Liver (tissue), 9 donors: ENCODE measurements around the gene SLC12A7. TPM values are rescaled to one million over a fixed set of nuclear protein-coding genes. Genes with fewer than 3 reads are reported as not detected.

Experiments
- DNase-seq: peaks from one replicate; pipeline ENCODE4 v3.0.0-alpha.2; 2017; ENCODE audit warnings: low spot score
- H3K27ac ChIP-seq, 2 donors: one replicate each; pipeline ENCODE4 v1.7.0; 2013; ENCODE audit warnings: inconsistent platforms in 2 of 2, low read length in 2 of 2, control low read depth in 1 of 2, low read depth in 1 of 2, mild to moderate bottlenecking in 1 of 2
- H3K27me3 ChIP-seq, 4 donors: one replicate each; pipeline versions ENCODE4 v1.6.1 to v1.7.0; 2013; ENCODE audit warnings: low read length in 3 of 4, inconsistent platforms in 1 of 4, mild to moderate bottlenecking in 1 of 4, moderate library complexity in 1 of 4; ENCODE audit not compliant: control insufficient read depth in 4 of 4, insufficient read depth in 4 of 4
- H3K36me3 ChIP-seq, 4 donors: one replicate each; pipeline versions ENCODE4 v1.6.1 to v1.7.0; 2013; ENCODE audit warnings: low read length in 3 of 4, mild to moderate bottlenecking in 3 of 4, low read depth in 1 of 4, moderate library complexity in 1 of 4; ENCODE audit not compliant: control insufficient read depth in 4 of 4, insufficient read depth in 3 of 4
- H3K4me1 ChIP-seq, 4 donors: one replicate each; pipeline versions ENCODE4 v1.6.1 to v1.7.0; 2013; ENCODE audit warnings: low read length in 3 of 4, mild to moderate bottlenecking in 3 of 4, moderate library complexity in 1 of 4; ENCODE audit not compliant: control insufficient read depth in 4 of 4, insufficient read depth in 4 of 4
- H3K4me3 ChIP-seq, 3 donors: one replicate each; pipeline versions ENCODE4 v1.6.1 to v1.7.0; 2013; ENCODE audit warnings: low read length in 3 of 3, control low read depth in 1 of 3, low read depth in 1 of 3, mild to moderate bottlenecking in 1 of 3
- H3K9ac ChIP-seq, 2 donors: one replicate each; pipeline ENCODE4 v1.7.0; 2013; ENCODE audit warnings: low read length in 2 of 2, mild to moderate bottlenecking in 2 of 2, moderate library complexity in 2 of 2, control low read depth in 1 of 2, low read depth in 1 of 2
- H3K9me3 ChIP-seq, 4 donors: one replicate each; pipeline versions ENCODE4 v1.6.1 to v1.7.0; 2013; ENCODE audit warnings: low read length in 3 of 4; ENCODE audit not compliant: control insufficient read depth in 4 of 4
- FOXA2 ChIP-seq: IDR thresholded peaks from 2 replicates; pipeline ENCODE4 v1.6.1; 2016; ENCODE audit warnings: antibody characterized with exemption
- GABPA ChIP-seq, 2 donors: IDR thresholded peaks in 1 of 2; conservative IDR thresholded peaks in 1 of 2; 2 replicates each; pipeline ENCODE4 v1.6.1; 2016; ENCODE audit warnings: antibody characterized with exemption in 2 of 2, mild to moderate bottlenecking in 1 of 2, moderate library complexity in 1 of 2
- HNF4A ChIP-seq, 2 donors: conservative IDR thresholded peaks; 2 replicates each; pipeline ENCODE4 v1.6.1; 2016; ENCODE audit warnings: antibody characterized with exemption in 2 of 2, mild to moderate bottlenecking in 2 of 2
- JUND ChIP-seq, 2 donors: IDR thresholded peaks; 2 replicates each; pipeline ENCODE4 v1.6.1; 2016; ENCODE audit warnings: antibody characterized with exemption in 2 of 2
- RAD21 ChIP-seq, 2 donors: IDR thresholded peaks; 2 replicates each; pipeline ENCODE4 v1.6.1; 2016; ENCODE audit warnings: antibody characterized with exemption in 2 of 2, mild to moderate bottlenecking in 2 of 2
- RXRA ChIP-seq, 2 donors: IDR thresholded peaks; 2 replicates each; pipeline ENCODE4 v1.6.1; 2017 to 2018; ENCODE audit warnings: antibody characterized with exemption in 2 of 2, mild to moderate bottlenecking in 1 of 2
- SP1 ChIP-seq: IDR thresholded peaks from 2 replicates; pipeline ENCODE4 v1.6.1; 2018; ENCODE audit warnings: antibody characterized with exemption, mild to moderate bottlenecking
- YY1 ChIP-seq: IDR thresholded peaks from 2 replicates; pipeline ENCODE4 v1.6.1; 2016; ENCODE audit warnings: antibody characterized with exemption, mild to moderate bottlenecking
- WGBS: extraction: QIAGEN DNeasy Blood & Tissue Kit; methylation state at CpG from one replicate; pipeline ENCODE4 v1.1.7; 2013; 5-methylcytosine and 5-hydroxymethylcytosine counted together
- polyA plus RNA-seq, 2 donors: library from polyadenylated mRNA; stranded (reverse) in 1 of 2; unstranded in 1 of 2; fragments of 200-250 nt in 1 of 2; fragments of >200 nt in 1 of 2; fragmentation: Nextera tagmentation in 1 of 2; extraction: Ambion mirVana in 1 of 2; gene quantifications; one replicate each; pipeline versions ENCODE4 v1.2.1 to v1.2.3, GENCODE V29; 2013 to 2015
- total RNA-seq, 2 donors: library from RNA; depleted of rRNA; stranded (reverse); fragments of >200 nt; gene quantifications; one replicate each; pipeline ENCODE4 v1.2.3, GENCODE V29; 2014
- TF ChIP-seq, protein P1 (sequence below): IDR thresholded peaks from 2 replicates; pipeline ENCODE4 v1.6.1; 2016; ENCODE audit warnings: antibody characterized with exemption
- TF ChIP-seq, protein P2 (sequence below): fragments of 150-350 bp; IDR thresholded peaks from 2 replicates; pipeline ENCODE4 v1.5.1; 2017; ENCODE audit warnings: improper control_type of control experiment, low read depth, low read length; ENCODE audit not compliant: missing input control
- donor health status: healthy.
- donor health status: healthy.
- donor health status: healthy.
- donor health status: healthy.
- donor health status: healthy.

SLC12A7 gene
- total and polyA plus RNA-seq, 4 donors = 12.3 to 64.2 (median 28.9) TPM

- Histone ChIP-seq H3K4me3 (no peak overlapping the region), H3K36me3 (peaks cover 14 to 70% (median 28%) of the 10 kb centered on the region in 4 donors), H3K9me3 (no peaks in the 10 kb centered on the region), H3K27ac (no peak overlapping the region), H3K27me3 (no peaks in the 10 kb centered on the region), H3K4me1 (peaks cover 0 to 11% (median 6%) of the 10 kb centered on the region in 4 donors), H3K9ac (no peak overlapping the region)
- no peak for TF ChIP-seq JUND (IDR thresholded peaks at IDR 0.05)
- 91% methylated on average over 26 of the region's 26 CpGs for WGBS
- no peak for DNase-seq
Measured at GRCh38 chr5:1065143-1065750, 46.6 kb downstream of the SLC12A7 start.

DNA sequence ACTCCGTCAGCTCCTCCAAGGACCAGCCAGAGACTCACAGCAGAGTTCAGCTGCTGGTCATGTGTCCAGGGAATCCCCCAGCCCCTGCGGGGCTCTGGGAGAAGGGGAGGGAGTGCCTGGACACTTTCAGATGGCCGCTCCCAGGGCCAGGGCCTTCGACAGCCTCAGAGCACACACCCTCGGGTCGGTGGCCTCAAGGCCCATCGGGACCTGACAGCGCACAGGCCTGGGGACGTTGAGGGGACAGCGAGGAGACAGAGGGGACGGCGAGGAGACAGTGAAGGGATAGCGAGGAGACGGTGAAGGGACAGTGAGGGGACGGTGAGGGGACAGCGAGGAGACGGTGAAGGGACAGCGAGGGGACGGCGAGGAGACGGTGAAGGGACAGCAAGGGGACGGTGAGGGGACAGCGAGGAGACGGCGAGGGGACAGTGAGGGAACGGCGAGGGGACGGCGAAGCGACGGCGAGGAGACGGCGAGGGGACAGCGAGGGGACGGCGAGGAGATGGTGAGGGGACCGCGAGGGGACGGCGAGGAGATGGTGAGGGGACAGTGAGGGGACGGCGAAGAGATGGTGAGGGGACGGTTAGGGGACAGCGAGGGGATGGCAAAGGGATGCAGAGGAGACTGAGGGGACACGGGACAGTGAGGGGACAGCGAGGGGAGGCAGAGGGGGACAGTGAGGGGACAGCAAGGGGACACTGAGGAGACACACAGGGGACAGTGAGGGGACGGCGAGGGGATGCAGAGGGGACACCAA, 47.3 kb downstream of the SLC12A7 start:
- 90% methylated on average over 49 of the region's 49 CpGs for WGBS
- Histone ChIP-seq H3K36me3 (peaks cover 19 to 73% (median 30%) of the 10 kb centered on the region in 4 donors), H3K4me3 (no peak overlapping the region), H3K4me1 (peaks cover 0 to 18% (median 11%) of the 10 kb centered on the region in 4 donors), H3K9ac (no peak overlapping the region), H3K27me3 (no peaks in the 10 kb centered on the region), H3K9me3 (no peaks in the 10 kb centered on the region), H3K27ac (no peak overlapping the region)
- no peak for TF ChIP-seq HNF4A (conservative IDR thresholded peaks at IDR 0.05)
- TF ChIP-seq, protein P1, sequence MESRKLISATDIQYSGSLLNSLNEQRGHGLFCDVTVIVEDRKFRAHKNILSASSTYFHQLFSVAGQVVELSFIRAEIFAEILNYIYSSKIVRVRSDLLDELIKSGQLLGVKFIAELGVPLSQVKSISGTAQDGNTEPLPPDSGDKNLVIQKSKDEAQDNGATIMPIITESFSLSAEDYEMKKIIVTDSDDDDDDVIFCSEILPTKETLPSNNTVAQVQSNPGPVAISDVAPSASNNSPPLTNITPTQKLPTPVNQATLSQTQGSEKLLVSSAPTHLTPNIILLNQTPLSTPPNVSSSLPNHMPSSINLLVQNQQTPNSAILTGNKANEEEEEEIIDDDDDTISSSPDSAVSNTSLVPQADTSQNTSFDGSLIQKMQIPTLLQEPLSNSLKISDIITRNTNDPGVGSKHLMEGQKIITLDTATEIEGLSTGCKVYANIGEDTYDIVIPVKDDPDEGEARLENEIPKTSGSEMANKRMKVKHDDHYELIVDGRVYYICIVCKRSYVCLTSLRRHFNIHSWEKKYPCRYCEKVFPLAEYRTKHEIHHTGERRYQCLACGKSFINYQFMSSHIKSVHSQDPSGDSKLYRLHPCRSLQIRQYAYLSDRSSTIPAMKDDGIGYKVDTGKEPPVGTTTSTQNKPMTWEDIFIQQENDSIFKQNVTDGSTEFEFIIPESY = no peak
- no peak for DNase-seq

- Histone ChIP-seq H3K9ac (no peak overlapping the region), H3K9me3 (no peaks in the 10 kb centered on the region), H3K36me3 (peaks cover 17 to 72% (median 33%) of the 10 kb centered on the region in 4 donors), H3K27ac (no peak overlapping the region), H3K4me1 (peaks cover 0 to 25% (median 15%) of the 10 kb centered on the region in 4 donors), H3K4me3 (no peak overlapping the region), H3K27me3 (no peaks in the 10 kb centered on the region)
- 93% methylated on average over 56 of the region's 56 CpGs for WGBS
- DNase-seq = no peak
- TF ChIP-seq GABPA (IDR thresholded peaks at IDR 0.05 in 1 of 2, conservative IDR thresholded peaks at IDR 0.05 in 1 of 2) = no peak
- TF ChIP-seq HNF4A (conservative IDR thresholded peaks at IDR 0.05) = no peak
- no peak for TF ChIP-seq JUND (IDR thresholded peaks at IDR 0.05)
- TF ChIP-seq RXRA (IDR thresholded peaks at IDR 0.05) = no peak
- no peak for TF ChIP-seq SP1
- no peak for TF ChIP-seq RAD21 (IDR thresholded peaks at IDR 0.05)
- TF ChIP-seq, protein P2, sequence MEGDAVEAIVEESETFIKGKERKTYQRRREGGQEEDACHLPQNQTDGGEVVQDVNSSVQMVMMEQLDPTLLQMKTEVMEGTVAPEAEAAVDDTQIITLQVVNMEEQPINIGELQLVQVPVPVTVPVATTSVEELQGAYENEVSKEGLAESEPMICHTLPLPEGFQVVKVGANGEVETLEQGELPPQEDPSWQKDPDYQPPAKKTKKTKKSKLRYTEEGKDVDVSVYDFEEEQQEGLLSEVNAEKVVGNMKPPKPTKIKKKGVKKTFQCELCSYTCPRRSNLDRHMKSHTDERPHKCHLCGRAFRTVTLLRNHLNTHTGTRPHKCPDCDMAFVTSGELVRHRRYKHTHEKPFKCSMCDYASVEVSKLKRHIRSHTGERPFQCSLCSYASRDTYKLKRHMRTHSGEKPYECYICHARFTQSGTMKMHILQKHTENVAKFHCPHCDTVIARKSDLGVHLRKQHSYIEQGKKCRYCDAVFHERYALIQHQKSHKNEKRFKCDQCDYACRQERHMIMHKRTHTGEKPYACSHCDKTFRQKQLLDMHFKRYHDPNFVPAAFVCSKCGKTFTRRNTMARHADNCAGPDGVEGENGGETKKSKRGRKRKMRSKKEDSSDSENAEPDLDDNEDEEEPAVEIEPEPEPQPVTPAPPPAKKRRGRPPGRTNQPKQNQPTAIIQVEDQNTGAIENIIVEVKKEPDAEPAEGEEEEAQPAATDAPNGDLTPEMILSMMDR = no peak
- no peak for TF ChIP-seq YY1
- no peak for TF ChIP-seq FOXA2
Measured at GRCh38 chr5:1063661-1064382, 48.0 kb downstream of the SLC12A7 start.
